T-helper 1 cell treated with Interleukin-12 subunit alpha and Interleukin-12 subunit beta and Interleukin-4 antibody, amounts not matched to agents 30 ng/mL and 1 ng/mL, for 36 hours (primary cell): ENCODE measurements around the gene RNF167. TPM values are rescaled to one million over a fixed set of nuclear protein-coding genes. Genes with fewer than 3 reads are reported as not detected.

Experiments
- intact Hi-C: fragments of 100-400 bp; cut with micrococcal nuclease; formaldehyde crosslinking; loops from one replicate; pipeline ENCODE4 v1.15.1; 2024
- total RNA-seq: library from RNA; stranded (reverse); gene quantifications from 2 replicates; pipeline ENCODE4 v1.2.3, GENCODE V29; 2022

RNF167 gene
- 267 and 323 TPM in 2 replicates for total RNA-seq

DNA sequence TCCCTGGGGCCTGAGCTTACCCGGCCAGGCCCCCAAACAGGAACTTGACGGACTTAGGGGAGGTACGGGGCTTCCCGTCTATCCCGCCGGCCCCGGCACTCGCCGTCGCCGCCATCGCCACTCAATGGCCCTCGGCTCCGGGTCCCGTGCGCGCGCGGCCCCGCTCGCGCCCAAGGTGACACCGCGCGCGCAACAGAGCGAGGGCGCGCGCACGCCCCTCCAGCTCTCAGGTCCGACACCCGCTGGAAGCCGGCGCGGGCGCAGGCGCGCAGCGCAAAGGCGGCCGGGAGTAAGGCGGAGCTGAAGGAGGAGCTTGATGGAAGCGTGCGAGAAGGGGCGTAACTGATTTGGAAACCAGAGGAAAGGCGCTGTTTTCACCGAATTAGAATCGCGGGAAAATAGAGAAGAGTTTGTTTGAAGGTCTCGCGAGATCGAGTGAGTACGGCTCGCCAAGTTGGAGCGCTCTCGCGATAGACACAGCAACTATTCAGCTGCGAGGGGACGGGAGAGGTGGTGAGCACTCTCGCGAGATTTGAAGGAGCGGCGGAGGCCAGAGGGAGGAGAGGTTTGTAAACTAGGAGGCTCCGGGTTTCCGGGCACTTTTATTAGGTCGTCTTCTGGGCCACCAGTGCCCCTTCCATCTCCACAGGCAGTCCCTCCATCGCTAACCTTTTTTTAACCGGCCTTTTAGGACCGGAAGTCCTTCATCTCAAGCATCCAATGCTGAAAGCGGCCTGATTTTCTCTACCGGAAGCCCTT, at the start of gene RNF167, which contains the start of gene SLC25A11:
TSS of gene RNF167 (plus strand) at position 473 of the 759 bp plus-strand sequence. CDS start 642 bp downstream, outside the sequence.
TSS of gene SLC25A11 (minus strand) at position 251 of the 759 bp plus-strand sequence. CDS start at position 115, 136 bp downstream.
- intact Hi-C loops: loop anchor here (1.0 to 5.0 kb wide), 12 partner anchors 8 to 678 kb away; partner anchors contain the start of genes ANKFY1, ARRB2, CAMTA2 and DERL2

DNA sequence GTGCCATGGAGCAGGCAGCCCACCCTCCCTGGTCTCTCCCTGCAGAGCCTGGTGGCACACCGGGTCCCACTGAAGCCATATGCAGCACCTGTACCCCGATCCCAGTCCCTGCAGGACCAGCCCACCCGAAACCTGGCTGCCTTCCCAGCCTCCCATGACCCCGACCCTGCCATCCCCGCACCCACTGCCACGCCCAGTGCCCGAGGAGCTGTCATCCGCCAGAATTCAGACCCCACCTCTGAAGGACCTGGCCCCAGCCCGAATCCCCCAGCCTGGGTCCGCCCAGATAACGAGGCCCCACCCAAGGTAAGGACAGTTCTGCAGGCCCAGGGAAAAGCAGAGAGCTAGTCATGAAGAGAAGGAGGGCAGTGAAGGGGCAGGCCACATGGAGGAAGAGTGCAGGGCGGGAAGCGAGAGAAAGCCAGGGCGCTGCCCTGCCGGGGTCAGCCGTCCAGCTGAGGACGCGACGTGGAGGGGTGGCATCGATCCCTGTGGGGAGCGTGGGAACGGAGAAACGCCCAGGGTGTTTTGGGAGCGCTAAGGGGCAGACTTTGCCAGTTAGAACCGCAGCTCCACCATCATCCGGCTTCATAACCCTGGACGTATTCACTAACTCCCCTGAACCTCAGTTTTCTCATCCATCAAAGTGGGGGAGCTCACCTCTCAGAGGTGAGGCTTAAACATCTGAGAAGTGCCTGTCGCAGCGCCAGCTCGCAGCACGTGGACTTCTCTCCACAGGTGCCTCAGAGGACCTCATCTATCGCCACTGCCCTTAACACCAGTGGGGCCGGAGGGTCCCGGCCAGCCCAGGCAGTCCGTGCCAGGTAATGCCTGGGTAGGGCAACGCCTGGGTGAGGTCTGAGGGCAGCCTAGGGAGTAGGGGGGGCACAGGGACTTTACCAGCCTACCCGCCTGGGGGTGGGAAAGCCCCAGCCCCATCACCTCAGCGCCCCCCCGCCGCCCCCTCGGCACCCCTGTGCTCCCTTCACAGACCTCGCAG, 48.4 kb upstream of the RNF167 start:
- intact Hi-C loops: no loop called here

DNA sequence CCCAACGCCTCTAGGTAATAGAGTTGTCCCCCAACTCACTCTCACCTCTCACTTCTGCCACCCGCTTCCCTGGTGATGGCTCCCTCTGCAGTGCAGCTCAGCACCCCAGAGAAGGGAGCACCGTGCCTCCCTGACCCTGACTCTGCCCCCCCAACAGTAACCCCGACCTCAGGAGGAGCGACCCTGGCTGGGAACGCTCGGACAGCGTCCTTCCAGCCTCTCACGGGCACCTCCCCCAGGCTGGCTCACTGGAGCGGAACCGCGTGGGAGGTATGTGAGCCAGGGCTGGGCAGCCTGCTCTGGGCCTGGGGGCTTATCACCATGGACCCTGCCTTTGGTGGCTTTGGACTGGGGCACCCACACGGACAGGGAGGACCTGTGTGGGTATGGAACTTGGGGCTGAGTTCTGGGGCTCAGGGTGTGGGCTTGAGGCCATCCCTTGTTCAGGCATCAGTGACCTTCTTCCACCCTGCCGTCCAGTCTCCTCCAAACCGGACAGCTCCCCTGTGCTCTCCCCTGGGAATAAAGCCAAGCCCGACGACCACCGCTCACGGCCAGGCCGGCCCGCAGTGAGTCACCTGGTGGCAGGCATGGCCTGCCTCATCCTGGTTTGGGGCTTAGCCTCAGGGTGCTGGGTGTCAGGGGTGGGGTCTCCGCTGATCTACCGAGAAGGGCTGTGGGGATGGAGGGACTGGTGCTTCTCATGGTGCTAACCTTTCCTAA, 47.4 kb upstream of the RNF167 start:
- intact Hi-C loops: no loop called here

GRCh38 chr17:4893272-4893671, 46.8 kb upstream of the RNF167 start:
- intact Hi-C loops: no loop called here

DNA sequence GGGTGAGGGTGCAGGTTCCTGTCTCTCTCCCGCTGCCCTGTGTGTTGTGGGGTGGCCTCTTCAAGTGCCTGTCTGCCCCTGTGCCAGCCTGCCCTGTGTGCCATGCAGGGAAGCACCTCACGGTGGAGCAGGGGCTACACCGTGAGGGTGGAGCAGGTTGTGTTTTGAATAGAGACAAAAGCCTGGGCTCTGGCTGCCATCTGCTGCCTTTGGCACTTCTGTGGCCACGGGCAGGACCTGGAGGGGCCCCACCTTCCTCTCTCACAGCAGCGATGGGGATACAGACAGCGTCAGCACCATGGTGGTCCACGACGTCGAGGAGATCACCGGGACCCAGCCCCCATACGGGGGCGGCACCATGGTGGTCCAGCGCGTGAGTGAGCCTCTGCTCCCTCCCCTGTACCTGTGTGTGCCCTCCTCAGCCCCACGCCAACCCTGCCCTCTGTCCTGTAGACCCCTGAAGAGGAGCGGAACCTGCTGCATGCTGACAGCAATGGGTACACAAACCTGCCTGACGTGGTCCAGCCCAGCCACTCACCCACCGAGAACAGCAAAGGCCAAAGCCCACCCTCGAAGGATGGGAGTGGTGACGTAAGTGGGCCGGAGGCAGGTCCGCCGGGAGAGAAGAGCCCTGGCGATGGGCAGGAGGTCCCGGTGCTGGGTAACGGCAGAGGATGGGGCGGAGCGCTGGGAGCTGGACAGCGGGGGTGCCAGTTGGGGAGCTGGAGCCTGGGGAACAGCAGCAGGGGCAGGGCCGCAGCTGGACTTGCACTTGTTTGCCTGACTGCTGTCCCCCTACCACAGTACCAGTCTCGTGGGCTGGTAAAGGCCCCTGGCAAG, 46.1 kb upstream of the RNF167 start:
- intact Hi-C loops: no loop called here

DNA sequence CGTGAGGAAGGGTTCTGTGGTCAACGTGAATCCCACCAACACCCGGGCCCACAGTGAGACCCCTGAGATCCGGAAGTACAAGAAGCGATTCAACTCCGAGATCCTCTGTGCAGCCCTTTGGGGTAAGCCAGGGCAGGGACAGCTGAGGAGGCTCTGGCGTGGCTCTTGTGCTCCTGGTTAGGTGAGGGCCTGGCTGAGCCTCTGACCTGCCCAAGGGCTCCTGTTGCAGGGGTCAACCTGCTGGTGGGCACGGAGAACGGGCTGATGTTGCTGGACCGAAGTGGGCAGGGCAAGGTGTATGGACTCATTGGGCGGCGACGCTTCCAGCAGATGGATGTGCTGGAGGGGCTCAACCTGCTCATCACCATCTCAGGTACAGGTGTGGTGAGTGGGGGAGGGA, 44.9 kb upstream of the RNF167 start:
- intact Hi-C loops: loop anchor here (5.0 kb wide), 1 partner anchor 63 kb away; the partner anchor contains the start of gene MINK1

DNA sequence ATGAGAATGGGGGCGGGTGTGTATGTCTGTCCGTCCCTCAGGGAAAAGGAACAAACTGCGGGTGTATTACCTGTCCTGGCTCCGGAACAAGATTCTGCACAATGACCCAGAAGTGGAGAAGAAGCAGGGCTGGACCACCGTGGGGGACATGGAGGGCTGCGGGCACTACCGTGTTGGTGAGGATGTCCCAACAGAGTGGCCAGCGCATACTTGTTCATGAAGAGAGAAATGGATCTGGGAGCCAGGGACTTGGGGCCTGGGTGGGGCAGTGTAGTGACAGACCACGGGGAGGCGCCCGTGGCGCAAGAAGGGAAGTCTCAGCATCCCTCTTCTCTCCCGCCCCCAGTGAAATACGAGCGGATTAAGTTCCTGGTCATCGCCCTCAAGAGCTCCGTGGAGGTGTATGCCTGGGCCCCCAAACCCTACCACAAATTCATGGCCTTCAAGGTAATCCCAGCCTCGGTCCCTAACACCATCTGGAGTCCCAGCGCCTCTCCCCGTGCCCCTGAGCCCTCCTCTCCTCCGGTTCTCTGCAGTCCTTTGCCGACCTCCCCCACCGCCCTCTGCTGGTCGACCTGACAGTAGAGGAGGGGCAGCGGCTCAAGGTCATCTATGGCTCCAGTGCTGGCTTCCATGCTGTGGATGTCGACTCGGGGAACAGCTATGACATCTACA, 44.3 kb upstream of the RNF167 start:
- intact Hi-C loops: loop anchor here (5.0 kb wide), 1 partner anchor 63 kb away; the partner anchor contains the start of gene MINK1

DNA sequence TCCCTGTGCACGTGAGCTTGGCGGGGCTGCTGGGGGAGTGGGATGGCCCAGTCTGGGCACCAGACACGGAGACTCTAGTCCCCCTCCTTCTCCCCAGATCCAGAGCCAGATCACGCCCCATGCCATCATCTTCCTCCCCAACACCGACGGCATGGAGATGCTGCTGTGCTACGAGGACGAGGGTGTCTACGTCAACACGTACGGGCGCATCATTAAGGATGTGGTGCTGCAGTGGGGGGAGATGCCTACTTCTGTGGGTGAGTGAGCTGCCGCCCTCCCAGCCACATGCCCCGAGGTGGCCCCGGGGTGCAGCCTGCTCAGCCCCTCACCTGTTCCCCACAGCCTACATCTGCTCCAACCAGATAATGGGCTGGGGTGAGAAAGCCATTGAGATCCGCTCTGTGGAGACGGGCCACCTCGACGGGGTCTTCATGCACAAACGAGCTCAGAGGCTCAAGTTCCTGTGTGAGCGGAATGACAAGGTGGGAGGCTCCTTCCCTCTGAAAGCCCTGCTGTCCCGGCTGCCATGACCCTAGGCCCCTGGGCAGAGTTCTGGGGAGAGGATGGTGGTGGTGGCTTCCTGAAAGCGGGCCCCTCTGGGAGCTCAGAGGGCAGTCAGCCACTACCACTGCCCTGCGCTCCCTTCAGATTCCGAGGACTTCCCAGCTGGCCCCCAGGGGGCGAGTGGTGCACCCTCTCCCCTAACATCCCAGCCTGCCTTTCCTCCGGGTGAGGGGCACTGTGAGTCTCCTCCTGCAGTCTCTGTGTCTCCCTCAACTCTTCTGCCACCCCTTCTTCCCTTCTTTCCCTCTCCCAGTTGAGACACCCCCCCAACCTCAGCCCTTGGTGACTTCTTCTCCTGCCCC, 43.5 kb upstream of the RNF167 start:
- intact Hi-C loops: loop anchor here (5.0 kb wide), 1 partner anchor 64 kb away; the partner anchor contains the start of gene MINK1

GRCh38 chr17:4897198-4897687, 42.8 kb upstream of the RNF167 start:
- intact Hi-C loops: loop anchor here (5.0 kb wide), 1 partner anchor 65 kb away; the partner anchor contains the start of gene MINK1

- intact Hi-C loops: loop anchor here (5.0 kb wide), 1 partner anchor 65 kb away; the partner anchor contains the start of gene MINK1
Observed at GRCh38 chr17:4897785-4898184, 42.3 kb upstream of the RNF167 start.

- intact Hi-C loops: loop anchor here (5.0 kb wide), 1 partner anchor 66 kb away; the partner anchor contains the start of gene MINK1
Observed at GRCh38 chr17:4898351-4898750, 41.7 kb upstream of the RNF167 start.

DNA sequence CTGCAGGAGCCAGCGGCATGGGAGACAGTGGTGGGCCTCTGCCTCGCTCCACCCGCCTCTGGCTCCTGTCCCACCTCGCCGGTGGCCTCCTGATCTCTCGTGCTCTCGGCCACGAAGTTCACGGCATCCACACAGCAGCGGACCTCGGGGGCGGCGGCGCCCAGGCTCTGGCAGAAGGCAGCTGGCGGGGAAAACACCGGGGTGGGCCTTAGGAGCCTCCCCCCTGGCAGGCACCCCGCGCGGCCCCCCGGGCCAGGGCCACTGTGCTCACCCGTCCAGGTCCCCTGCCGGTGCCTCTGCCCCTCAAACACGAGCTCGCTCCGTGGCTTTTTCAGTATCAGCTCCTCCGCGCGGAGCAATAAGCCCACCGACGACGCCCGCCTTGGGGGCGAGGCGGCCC, 41.1 kb upstream of the RNF167 start:
- intact Hi-C loops: loop anchor here (1.0 to 5.0 kb wide), 3 partner anchors 67 to 189 kb away; partner anchors contain the start of genes ARRB2, MED11 and MINK1

- intact Hi-C loops: loop anchor here (1.0 to 5.0 kb wide), 3 partner anchors 67 to 189 kb away; partner anchors contain the start of genes ARRB2, MED11 and MINK1
Observed at GRCh38 chr17:4899341-4900230, 40.5 kb upstream of the RNF167 start, which contains the start of gene C17orf107. Gene C17orf107, plus strand, starts transcription at chr17:4899536. Its CDS starts 227 bp downstream, at chr17:4899763.

DNA sequence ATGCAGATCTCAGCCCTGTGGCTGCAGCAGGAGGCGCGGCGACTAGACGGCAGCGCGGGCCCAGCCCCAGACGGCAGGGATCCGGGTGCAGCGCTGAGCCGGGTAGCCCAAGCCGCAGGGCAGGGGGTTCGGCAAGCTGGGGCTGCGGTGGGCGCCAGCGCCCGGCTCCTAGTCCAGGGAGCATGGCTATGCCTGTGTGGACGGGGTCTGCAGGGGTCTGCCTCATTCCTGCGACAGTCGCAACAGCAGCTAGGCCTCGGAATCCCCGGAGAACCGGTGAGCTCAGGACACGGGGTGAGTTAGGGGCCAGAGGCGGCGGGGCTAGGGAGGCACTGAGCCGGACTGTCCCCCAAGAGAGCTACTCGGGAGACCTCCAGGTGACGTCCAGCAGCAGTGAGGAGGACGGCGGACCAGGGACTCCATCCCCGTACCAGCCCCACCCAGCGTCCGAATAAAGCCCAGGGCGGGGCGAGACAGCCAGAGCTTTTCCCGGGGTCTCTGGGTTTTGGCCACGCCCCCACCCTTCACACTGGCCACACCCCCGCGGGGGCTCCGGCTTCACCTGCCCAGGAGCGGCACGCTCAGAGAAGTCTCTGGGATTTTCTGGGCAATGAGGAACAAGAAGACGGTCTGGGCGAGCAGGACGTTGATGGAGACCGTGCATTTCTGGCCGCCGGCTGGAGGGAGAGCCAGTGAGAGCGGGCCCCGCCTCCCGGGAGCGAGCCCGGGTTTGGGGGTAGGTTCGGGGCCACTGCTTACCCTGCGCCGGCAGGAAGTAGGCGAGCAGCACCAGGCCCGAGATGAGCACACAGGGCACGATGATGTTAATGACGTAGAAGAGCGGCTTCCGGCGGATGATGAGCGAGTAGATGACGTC, 39.6 kb upstream of the RNF167 start:
- intact Hi-C loops: loop anchor here (1.0 kb wide), 1 partner anchor 9 kb away; no protein-coding TSS in a partner anchor

DNA sequence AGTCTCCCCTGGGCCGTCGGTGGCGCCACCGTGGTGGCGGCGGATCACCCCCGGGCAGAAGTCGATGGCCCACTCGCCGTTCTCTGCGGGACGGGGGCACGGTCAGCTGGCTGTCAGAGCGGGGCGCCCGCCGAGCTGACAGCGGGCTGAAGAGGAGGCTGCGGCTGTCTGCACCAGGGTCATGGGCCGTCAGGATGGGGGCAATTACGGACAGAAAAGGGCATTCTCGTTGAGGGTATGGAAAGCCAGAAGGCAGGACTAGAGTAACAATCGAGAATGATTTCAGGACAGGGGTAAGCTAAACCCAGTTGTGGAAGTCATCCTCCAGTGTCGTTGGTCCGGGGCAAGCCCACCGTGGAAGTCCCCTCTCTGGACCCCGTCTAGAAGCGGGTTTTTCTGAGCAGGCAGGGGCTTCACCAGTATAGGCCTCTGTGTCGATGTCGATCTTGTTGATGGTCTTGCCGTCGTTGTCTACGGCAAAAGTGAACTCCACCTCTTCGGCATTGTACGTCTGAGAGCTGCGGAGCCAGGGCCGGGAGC, 38.9 kb upstream of the RNF167 start:
- intact Hi-C loops: loop anchor here (1.0 kb wide), 1 partner anchor 8 kb away; no protein-coding TSS in a partner anchor
